Esophagus mucosa (tissue), 1 donor: ENCODE data around the gene GREB1L. TPM values are rescaled to one million over a fixed set of nuclear protein-coding genes. Genes with fewer than 3 reads are reported as not detected.
"Not testable (repeated sequence)": the region's sequence is repeated elsewhere in the genome, so short reads cannot be mapped to it uniquely, and the experiment has no call there.

Source experiments
- ATAC-seq: fragments of 200-7000 bp; cut with Tn5 transposase; one replicate; pipeline ENCODE4 v1.9.1; 2020
- total RNA-seq: library from RNA; stranded (reverse); gene quantifications from one replicate; pipeline ENCODE4 v1.2.4, GENCODE V29; 2023
- donor health status: DM: yes; HTN: yes; CAD: no.

Gene GREB1L
- total RNA-seq, 1 donor from 2014 or later, result not detected

GRCh38 chr18:21369146-21369545 lies 127.1 kb downstream of the GREB1L start:
- no peak for ATAC-seq

GRCh38 chr18:21369597-21369996 lies 127.6 kb downstream of the GREB1L start:
- ATAC-seq, result not testable (repeated sequence)

GRCh38 chr18:21383031-21383430 lies 141.0 kb downstream of the GREB1L start:
- no peak for ATAC-seq

GRCh38 chr18:21386523-21387240 lies 144.7 kb downstream of the GREB1L start:
- no peak for ATAC-seq

- no peak for ATAC-seq
Measured at GRCh38 chr18:21387886-21388285, 145.9 kb downstream of the GREB1L start.

- no peak for ATAC-seq
Measured at GRCh38 chr18:21389283-21389682, 147.3 kb downstream of the GREB1L start.

GRCh38 chr18:21389903-21390302 lies 147.9 kb downstream of the GREB1L start:
- no peak for ATAC-seq

- peak; percentile 72 for ATAC-seq
Measured at GRCh38 chr18:21391074-21391673, 149.1 kb downstream of the GREB1L start.

- ATAC-seq, result no peak
Measured at GRCh38 chr18:21393986-21394385, 152.0 kb downstream of the GREB1L start.

- no peak for ATAC-seq
Measured at GRCh38 chr18:21398121-21398520, 156.1 kb downstream of the GREB1L start.

GRCh38 chr18:21402272-21402671 lies 160.2 kb downstream of the GREB1L start:
- ATAC-seq, result no peak

GRCh38 chr18:21404426-21404825 lies 162.4 kb downstream of the GREB1L start:
- ATAC-seq, result no peak

- no peak for ATAC-seq
Measured at GRCh38 chr18:21406116-21406515, 164.1 kb downstream of the GREB1L start.

- no peak for ATAC-seq
Measured at GRCh38 chr18:21408681-21409080, 166.6 kb downstream of the GREB1L start.

GRCh38 chr18:21433436-21433835 lies 191.4 kb downstream of the GREB1L start:
- no peak for ATAC-seq

GRCh38 chr18:21439431-21439846 lies 197.4 kb downstream of the GREB1L start:
- peak; percentile 28 for ATAC-seq

- ATAC-seq, result no peak
Measured at GRCh38 chr18:21441670-21442069, 199.6 kb downstream of the GREB1L start.

- no peak for ATAC-seq
Measured at GRCh38 chr18:21443776-21444464, 201.9 kb downstream of the GREB1L start.

GRCh38 chr18:21444465-21445212 lies 202.6 kb downstream of the GREB1L start:
- no peak for ATAC-seq

GRCh38 chr18:21448299-21448698 lies 206.3 kb downstream of the GREB1L start:
- ATAC-seq, result no peak

- ATAC-seq, result no peak
Measured at GRCh38 chr18:21449367-21450290, 207.6 kb downstream of the GREB1L start.

- ATAC-seq, result no peak
Measured at GRCh38 chr18:21450503-21450902, 208.5 kb downstream of the GREB1L start.
